ENCODE results near the gene ANKRD9.

ANKRD9 gene

GRCh38 chr14:102471921-102472790 is 37.4 kb downstream of the ANKRD9 start:
- DNase-seq = no peak

- no peak for DNase-seq
These were observed 40.3 kb downstream of the ANKRD9 start for GRCh38 chr14:102469261-102469660.

GRCh38 chr14:102464846-102465341 is 44.7 kb downstream of the ANKRD9 start:
- no peak for DNase-seq

DNA sequence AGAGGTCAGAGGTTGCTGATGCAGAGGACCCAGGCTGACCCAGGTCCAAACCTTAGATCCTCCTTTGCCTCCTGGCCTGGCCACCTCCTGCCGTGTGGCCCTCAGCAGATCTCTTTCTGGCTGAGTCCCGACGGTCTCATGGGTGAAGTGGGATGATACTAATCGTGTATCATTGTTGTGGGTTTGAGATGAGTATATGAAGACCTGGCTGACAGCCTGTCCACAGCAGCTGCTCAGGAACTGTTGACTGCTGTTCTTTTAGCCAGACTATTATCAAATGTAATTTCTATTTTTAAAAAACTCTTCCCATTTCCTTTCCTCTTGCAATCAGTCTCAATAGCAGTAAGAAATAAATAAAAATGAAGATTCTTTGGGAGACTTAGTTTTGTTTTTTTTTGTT is 45.6 kb downstream of the ANKRD9 start:
- DNase-seq = no peak

GRCh38 chr14:102462391-102462790 is 47.2 kb downstream of the ANKRD9 start:
- DNase-seq = no peak

DNA sequence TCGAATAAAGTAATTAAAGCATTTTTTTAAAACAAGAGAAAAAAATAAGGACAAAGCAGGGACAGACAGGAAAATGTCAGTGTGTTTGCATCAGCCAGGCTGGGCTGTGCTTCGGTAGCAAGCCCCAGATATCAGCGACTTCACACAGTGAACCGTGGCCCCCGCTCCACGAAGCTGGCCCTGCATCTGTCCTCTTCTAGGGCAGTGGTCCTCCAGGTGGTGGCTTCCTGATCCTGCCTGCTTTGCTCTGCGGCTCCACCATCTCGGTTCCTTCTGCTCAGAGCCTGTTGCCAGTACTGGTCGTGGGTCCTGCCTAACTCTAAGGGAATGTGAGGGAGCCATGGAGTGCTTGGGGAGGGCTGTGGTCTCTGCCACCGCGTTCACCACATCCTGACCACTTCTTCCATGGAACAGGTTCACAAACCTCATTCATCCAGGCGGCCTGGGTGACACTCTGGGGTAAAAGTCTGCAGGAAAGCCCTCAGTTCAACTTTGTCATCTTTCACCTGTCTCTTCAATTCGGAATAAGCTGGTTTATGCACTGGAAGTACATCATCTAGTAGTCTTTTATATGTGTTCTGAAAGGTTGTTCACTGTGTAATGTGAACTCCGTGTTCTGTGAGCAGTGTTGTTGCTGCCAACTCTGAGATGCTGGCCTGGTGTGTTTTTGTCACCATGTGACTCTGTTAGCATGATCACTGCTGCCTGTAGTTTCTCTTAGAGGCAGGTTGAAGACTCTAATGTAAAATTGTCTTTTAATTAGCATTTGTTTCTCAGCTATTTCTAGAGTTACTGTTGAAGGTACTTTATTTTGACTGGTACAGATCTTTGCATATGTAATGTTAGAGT is 47.9 kb downstream of the ANKRD9 start:
- DNase-seq = no peak

- DNase-seq = no peak
These were observed 52.1 kb downstream of the ANKRD9 start for GRCh38 chr14:102457509-102457908.

- no peak for DNase-seq
These were observed 54.9 kb downstream of the ANKRD9 start for GRCh38 chr14:102454711-102455110.

DNA sequence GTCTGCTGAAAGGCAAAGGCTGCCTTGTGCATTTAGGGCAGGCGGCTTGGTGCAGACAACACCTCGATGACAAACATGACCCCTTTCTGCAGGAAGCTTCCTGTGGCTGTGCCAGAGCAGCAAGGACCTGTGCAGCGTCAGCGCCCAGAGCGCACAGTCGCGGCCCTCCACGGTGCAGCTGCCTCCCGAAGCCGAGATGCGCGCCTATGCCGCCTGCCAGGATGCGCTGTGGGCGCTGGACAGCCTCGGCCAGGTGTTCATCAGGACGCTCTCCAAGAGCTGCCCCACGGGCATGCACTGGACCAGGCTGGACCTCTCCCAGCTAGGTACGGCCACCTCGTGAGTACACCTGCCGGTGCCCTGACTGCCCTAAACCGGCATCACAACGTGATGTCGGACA is 57.3 kb downstream of the ANKRD9 start:
- no peak for DNase-seq

All from central memory CD4-positive, alpha-beta T cell (primary cell).